OCI-M2 (cell line): Measurements from ENCODE around the gene ATXN1.

Experiments
- DNase-seq: peaks from one replicate; lab custom pipeline; 2025; ENCODE audit not compliant: unreplicated experiment; lab: John Stamatoyannopoulos, UW

The ATXN1 gene

GRCh38 chr6:16681260-16681873 lies 79.9 kb downstream of the ATXN1 start:
- DNase-seq, result no peak

- no peak for DNase-seq
Measured at GRCh38 chr6:16679050-16679449, 82.2 kb downstream of the ATXN1 start.

GRCh38 chr6:16677458-16677857 lies 83.8 kb downstream of the ATXN1 start:
- no peak for DNase-seq

GRCh38 chr6:16676978-16677377 lies 84.3 kb downstream of the ATXN1 start:
- DNase-seq, result no peak

- no peak for DNase-seq
Measured at GRCh38 chr6:16676376-16676775, 84.9 kb downstream of the ATXN1 start.

- no peak for DNase-seq
Measured at GRCh38 chr6:16674801-16675392, 86.4 kb downstream of the ATXN1 start.

GRCh38 chr6:16673011-16673797 lies 88.1 kb downstream of the ATXN1 start:
- no peak for DNase-seq

- no peak for DNase-seq
Measured at GRCh38 chr6:16671302-16672289, 89.7 kb downstream of the ATXN1 start.

- no peak for DNase-seq
Measured at GRCh38 chr6:16670617-16671051, 90.6 kb downstream of the ATXN1 start.

- DNase-seq, result no peak
Measured at GRCh38 chr6:16670183-16670582, 91.1 kb downstream of the ATXN1 start.

- no peak for DNase-seq
Measured at GRCh38 chr6:16669227-16669626, 92.0 kb downstream of the ATXN1 start.

GRCh38 chr6:16667509-16667908 lies 93.8 kb downstream of the ATXN1 start:
- no peak for DNase-seq

- no peak for DNase-seq
Measured at GRCh38 chr6:16665992-16666391, 95.3 kb downstream of the ATXN1 start.

- no peak for DNase-seq
Measured at GRCh38 chr6:16665182-16665581, 96.1 kb downstream of the ATXN1 start.

GRCh38 chr6:16663901-16664300 lies 97.4 kb downstream of the ATXN1 start:
- DNase-seq, result no peak

GRCh38 chr6:16660157-16660497 lies 101.1 kb downstream of the ATXN1 start:
- no peak for DNase-seq

- DNase-seq, result no peak
Measured at GRCh38 chr6:16659466-16660156, 101.6 kb downstream of the ATXN1 start.

- no peak for DNase-seq
Measured at GRCh38 chr6:16658348-16659034, 102.8 kb downstream of the ATXN1 start.

GRCh38 chr6:16657768-16658167 lies 103.5 kb downstream of the ATXN1 start:
- DNase-seq, result no peak

- no peak for DNase-seq
Measured at GRCh38 chr6:16656451-16656850, 104.8 kb downstream of the ATXN1 start.
